ENCODE results near the gene MR1. TPM values are rescaled to one million over a fixed set of nuclear protein-coding genes. Genes with fewer than 3 reads are reported as not detected.

MR1 gene
- polyA plus RNA-seq, 1 donor (not counting 4 experiments of a cell fraction or from before 2014, with no cell fraction given): 32.3 TPM

- no peaks in the 10 kb centered on the region for H3K27me3 ChIP-seq (ENCODE audit: control insufficient read depth, extremely low read depth, insufficient read depth, low read length)
Observed at GRCh38 chr1:181094416-181095212, 60.8 kb downstream of the MR1 start.

GRCh38 chr1:181095260-181095659, 61.5 kb downstream of the MR1 start:
- Histone ChIP-seq H3K27ac (ENCODE audit: control insufficient read depth, insufficient read depth, low read length) (no peak overlapping the region), H3K4me2 (ENCODE audit: control insufficient read depth, extremely low read depth, insufficient read depth, low read depth, low read length) (no peak overlapping the region), H2AFZ (ENCODE audit: control insufficient read depth, low read length) (no peak overlapping the region), H3K36me3 (ENCODE audit: control insufficient read depth in 2 of 2, extremely low read depth in 1 of 2, insufficient read depth in 2 of 2, low read length in 2 of 2) (peaks cover 9 to 10% of the 10 kb centered on the region in 2 experiments), H3K9me1 (ENCODE audit: control insufficient read depth, extremely low read depth, insufficient read depth, low read length) (peaks cover 2% of the 10 kb centered on the region), H3K9ac (ENCODE audit: control insufficient read depth, extremely low read depth, insufficient read depth, low read length) (no peak overlapping the region), H3K4me1 (ENCODE audit: control insufficient read depth, extremely low read depth, insufficient read depth, low read length) (peaks cover 35% of the 10 kb centered on the region), H4K20me1 (ENCODE audit: control insufficient read depth, extremely low read depth, insufficient read depth, low read length) (peaks cover 18% of the 10 kb centered on the region), H3K4me3 (ENCODE audit: control insufficient read depth in 2 of 3, extremely low read depth in 1 of 3, insufficient read depth in 2 of 3, low read depth in 1 of 3, low read length in 3 of 3) (no peak overlapping the region), H3K27me3 (ENCODE audit: control insufficient read depth, extremely low read depth, insufficient read depth, low read length) (no peaks in the 10 kb centered on the region), H3K79me2 (ENCODE audit: control insufficient read depth, insufficient read depth, low read length) (peaks cover 30% of the 10 kb centered on the region), H3K9me3 (ENCODE audit: control insufficient read depth, low read depth, low read length) (no peaks in the 10 kb centered on the region)
- no peak for FAIRE-seq
- dilution Hi-C loops (cut with MboI; ENCODE audit: extremely low pct_ligation_motif_present, low sequenced_read_pairs): no loop called here
- DNase-seq (ENCODE audit: low read depth, low spot score): no peak
- TF ChIP-seq CTCF (optimal IDR thresholded peaks at IDR 0.05 in 1 of 3, IDR thresholded peaks at IDR 0.05 in 1 of 3, conservative IDR thresholded peaks at IDR 0.05 in 1 of 3; ENCODE audit: extremely low read depth in 1 of 3, insufficient read depth in 2 of 3, low read length in 3 of 3): no peak
- TF ChIP-seq EZH2 (IDR thresholded peaks at IDR 0.05; ENCODE audit: low read length): no peak

More at GRCh38 chr1:181094416-181095212, 60.8 kb downstream of the MR1 start:
- DNase-seq (ENCODE audit: low read depth, low spot score) (no peak), FAIRE-seq (no peak)
- H3K36me3 ChIP-seq (ENCODE audit: control insufficient read depth in 2 of 2, extremely low read depth in 1 of 2, insufficient read depth in 2 of 2, low read length in 2 of 2): peaks cover 11 to 15% of the 10 kb centered on the region in 2 experiments
- no peak overlapping the region for H3K4me2 ChIP-seq (ENCODE audit: control insufficient read depth, extremely low read depth, insufficient read depth, low read depth, low read length)
- dilution Hi-C loops (cut with MboI; ENCODE audit: extremely low pct_ligation_motif_present, low sequenced_read_pairs): loop anchor here (5.0 kb wide), 1 partner anchor 73 kb away; no protein-coding TSS in a partner anchor
- H3K4me3 ChIP-seq (ENCODE audit: control insufficient read depth in 2 of 3, extremely low read depth in 1 of 3, insufficient read depth in 2 of 3, low read depth in 1 of 3, low read length in 3 of 3): no peak overlapping the region
- no peak overlapping the region for H3K9ac ChIP-seq (ENCODE audit: control insufficient read depth, extremely low read depth, insufficient read depth, low read length)
- H3K79me2 ChIP-seq (ENCODE audit: control insufficient read depth, insufficient read depth, low read length): peaks cover 37% of the 10 kb centered on the region
- peaks cover 2% of the 10 kb centered on the region for H3K9me1 ChIP-seq (ENCODE audit: control insufficient read depth, extremely low read depth, insufficient read depth, low read length)
- TF ChIP-seq EZH2 (IDR thresholded peaks at IDR 0.05; ENCODE audit: low read length) (no peak), CTCF (optimal IDR thresholded peaks at IDR 0.05 in 1 of 3, IDR thresholded peaks at IDR 0.05 in 1 of 3, conservative IDR thresholded peaks at IDR 0.05 in 1 of 3; ENCODE audit: extremely low read depth in 1 of 3, insufficient read depth in 2 of 3, low read length in 3 of 3) (no peak)
- no peak overlapping the region for H3K27ac ChIP-seq (ENCODE audit: control insufficient read depth, insufficient read depth, low read length)
- H3K9me3 ChIP-seq (ENCODE audit: control insufficient read depth, low read depth, low read length): no peaks in the 10 kb centered on the region
- no peak overlapping the region for H2AFZ ChIP-seq (ENCODE audit: control insufficient read depth, low read length)
- peaks cover 29% of the 10 kb centered on the region for H3K4me1 ChIP-seq (ENCODE audit: control insufficient read depth, extremely low read depth, insufficient read depth, low read length)
- peaks cover 25% of the 10 kb centered on the region for H4K20me1 ChIP-seq (ENCODE audit: control insufficient read depth, extremely low read depth, insufficient read depth, low read length)
